Omental fat pad (tissue), 4 donors: ENCODE measurements around the gene DOCK6. TPM values are rescaled to one million over a fixed set of nuclear protein-coding genes. Genes with fewer than 3 reads are reported as not detected.
"Not testable (repeated sequence)": the region's sequence is repeated elsewhere in the genome, so short reads cannot be mapped to it uniquely, and the experiment has no call there.

Experiments
- ATAC-seq: fragments of 150-250 bp; one replicate; pipeline ENCODE4 v1.9.1; 2016; ENCODE audit warnings: mild to moderate bottlenecking, moderate library complexity; ENCODE audit not compliant: low FRiP score
- DNase-seq: peaks from one replicate; pipeline ENCODE4 v3.0.0-alpha.2; 2019; ENCODE audit warnings: low spot score
- CTCF ChIP-seq, 3 donors: fragments of 450-650 bp; IDR thresholded peaks; one replicate each; pipeline ENCODE4 v1.5.1; 2016 to 2017; ENCODE audit warnings: antibody characterized with exemption in 3 of 3, mild to moderate bottlenecking in 3 of 3, moderate library complexity in 2 of 3
- total RNA-seq, 4 donors: library from RNA; depleted of rRNA; stranded (reverse); fragments of >200 nt; gene quantifications; one replicate each; pipeline ENCODE4 v1.1.0, GENCODE V29; 2016

Gene DOCK6
- total RNA-seq, 4 donors from 2014 or later, result 17.1 to 109 (median 41.4) TPM

DNA sequence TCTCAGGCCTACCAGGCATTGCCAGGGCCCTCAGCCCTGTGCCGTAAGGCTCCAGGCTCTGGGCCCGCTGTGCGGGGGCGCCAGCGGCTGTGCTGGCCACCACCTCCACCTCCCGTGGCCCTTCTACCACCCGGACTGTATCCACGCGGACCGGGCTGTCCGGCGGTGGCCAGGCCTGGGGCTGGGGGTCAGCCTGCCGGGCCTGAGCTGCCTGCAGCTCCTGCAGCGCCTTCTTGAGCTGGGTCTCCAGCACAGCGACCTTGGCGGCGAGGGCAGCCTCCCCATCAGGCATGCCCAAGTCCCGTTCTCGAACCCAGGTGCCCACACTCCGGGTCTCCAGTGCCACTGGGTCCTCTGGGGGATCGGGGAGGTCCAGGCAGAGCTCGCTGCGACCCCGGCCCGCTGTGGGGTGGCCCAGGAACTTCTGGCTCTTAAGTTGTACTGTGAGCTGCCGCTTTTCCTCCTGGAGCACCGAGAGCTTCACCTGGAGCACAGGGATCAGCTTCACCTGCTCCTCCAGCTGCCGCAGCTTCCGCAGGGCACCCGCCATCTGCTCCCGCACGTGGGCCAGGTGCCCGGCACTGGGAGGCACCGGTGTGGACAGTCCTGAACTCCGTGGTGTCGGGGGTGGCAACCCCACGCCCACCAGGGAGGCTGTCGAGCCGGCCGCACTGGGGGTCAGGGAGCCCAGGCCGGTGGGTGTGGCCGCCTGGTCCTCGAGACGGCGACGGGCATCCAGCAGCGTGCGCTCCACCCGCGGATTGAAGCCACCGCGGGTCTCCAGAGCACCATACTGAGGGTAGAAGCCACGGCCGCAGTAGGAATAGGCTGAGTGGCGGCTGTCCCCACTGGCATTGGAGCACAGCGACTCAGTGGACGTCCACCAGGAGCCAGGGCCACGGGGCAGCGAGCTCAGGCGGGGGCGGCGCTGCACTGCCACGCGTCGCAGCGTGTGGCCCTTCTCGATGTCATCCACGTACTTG lies 69.1 kb downstream of the DOCK6 start:
- no peak for TF ChIP-seq CTCF (IDR thresholded peaks at IDR 0.05)
- ATAC-seq (no peak), DNase-seq (no peak)

GRCh38 chr19:11191934-11192333 lies 70.4 kb downstream of the DOCK6 start:
- TF ChIP-seq CTCF (IDR thresholded peaks at IDR 0.05), result no peak
- ATAC-seq (no peak), DNase-seq (no peak)

DNA sequence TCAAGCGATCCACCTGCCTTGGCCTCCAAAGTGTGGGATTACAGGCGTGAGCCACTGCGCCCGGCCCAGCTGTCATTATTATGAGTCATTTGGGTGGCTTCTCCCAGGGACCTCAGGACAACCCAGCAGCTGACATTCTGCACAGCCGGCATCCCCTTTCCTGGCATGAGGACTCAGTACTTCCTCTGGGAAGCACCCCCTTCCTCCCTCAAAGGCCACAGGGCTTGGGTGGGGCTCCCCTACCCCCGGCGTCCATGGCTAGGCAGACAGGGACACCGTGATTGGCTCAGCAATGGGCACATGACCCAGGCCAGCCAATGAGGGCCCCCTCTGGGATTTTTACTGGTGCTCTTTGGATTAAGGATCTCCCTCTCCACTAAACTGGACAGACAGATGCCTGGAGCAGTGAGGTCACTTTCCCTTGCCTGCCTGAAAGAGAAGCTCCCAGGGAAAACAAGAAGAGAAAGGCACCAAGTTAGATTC lies 71.0 kb downstream of the DOCK6 start:
- peak; percentile 58 for ATAC-seq

DNA sequence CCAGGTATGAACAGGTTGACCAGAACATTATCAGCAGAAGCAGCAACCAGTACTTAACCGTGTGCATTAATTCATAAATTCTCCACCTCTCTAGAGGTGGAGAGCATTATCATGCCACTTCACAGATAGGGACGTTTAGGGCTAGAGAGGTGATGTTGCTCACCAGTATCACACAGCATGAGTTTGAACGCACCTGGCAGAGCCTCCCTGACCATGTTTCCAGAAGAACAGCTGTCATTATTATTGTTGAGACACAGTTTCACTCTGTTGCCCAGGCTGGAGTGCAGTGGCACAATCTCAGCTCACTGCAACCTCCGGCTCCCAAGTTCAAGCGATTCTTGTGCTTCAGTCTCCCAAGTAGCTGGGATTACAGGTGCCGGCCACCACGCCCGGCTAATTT lies 71.8 kb downstream of the DOCK6 start:
- DNase-seq (no peak), ATAC-seq (no peak)
- TF ChIP-seq CTCF (IDR thresholded peaks at IDR 0.05), result no peak

More for the DNA sequence above, 71.0 kb downstream of the DOCK6 start:
- peak; percentile 39 for DNase-seq
- no peak for TF ChIP-seq CTCF (IDR thresholded peaks at IDR 0.05)

DNA sequence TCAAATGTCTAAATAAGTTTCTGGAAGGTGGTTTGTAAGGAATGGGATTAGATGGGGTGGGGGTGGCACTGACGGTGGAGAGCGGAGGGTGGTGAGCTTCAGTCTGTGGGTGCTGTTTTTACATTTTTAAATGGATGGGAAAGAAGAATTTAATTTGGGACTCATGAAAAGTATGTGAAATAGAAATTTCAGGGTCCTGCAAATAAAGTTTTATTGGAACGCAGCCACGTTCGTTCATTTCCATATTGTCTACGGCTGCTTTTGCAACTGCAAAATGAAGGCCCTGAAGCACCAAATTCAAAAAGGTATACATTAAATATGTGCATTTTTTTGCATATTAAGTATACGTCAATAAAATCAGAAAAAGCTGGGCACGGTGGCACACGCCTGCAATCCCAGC lies 74.9 kb downstream of the DOCK6 start:
- DNase-seq (no peak), ATAC-seq (no peak)
- no peak for TF ChIP-seq CTCF (IDR thresholded peaks at IDR 0.05)

DNA sequence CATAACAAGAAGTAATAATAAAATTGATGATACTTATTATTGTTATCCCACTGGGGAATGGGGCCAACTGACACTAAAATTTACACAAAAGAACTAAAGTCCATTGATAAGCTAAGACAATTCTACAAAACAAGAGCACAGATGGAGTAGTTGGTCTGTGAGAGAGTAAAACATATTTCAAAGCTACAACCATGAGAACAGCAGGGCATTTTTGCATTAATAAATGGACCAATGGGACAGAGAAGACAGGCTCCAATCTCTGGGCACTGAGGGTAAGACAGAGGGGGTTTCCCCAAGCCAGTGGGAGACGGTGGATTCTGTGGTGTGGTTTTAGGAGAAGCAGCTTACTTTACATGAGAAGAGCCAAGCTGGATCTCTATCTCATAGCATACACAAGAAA lies 79.3 kb downstream of the DOCK6 start:
- no peak for TF ChIP-seq CTCF (IDR thresholded peaks at IDR 0.05)
- ATAC-seq, result no peak
- DNase-seq, result no peak

GRCh38 chr19:11181488-11181887 lies 80.8 kb downstream of the DOCK6 start:
- no peak for ATAC-seq

DNA sequence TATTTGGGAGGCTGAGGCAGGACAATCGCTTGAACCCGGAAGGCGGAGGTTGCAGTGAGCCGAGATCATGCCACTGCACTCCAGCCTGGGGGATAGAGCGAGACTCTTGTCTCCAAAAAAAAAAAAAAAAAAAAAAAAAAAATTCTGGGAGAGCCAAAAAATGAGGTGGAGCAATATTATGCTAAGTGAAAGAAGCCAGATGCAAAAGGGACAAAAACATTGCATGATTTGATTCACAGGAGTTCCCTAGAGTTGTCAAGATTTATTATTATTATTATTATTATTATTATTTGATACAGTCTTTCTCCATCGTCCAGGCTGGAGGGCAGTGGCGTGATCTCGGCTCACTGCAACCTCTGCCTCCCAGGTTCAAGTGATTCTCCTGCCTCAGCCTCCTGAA lies 81.3 kb downstream of the DOCK6 start:
- DNase-seq, ATAC-seq: not testable (repeated sequence)

More at GRCh38 chr19:11181488-11181887, 80.8 kb downstream of the DOCK6 start:
- TF ChIP-seq CTCF (IDR thresholded peaks at IDR 0.05), result no peak
- DNase-seq, result no peak
